ENCODE measurements around the gene TSC22D1. TPM values are rescaled to one million over a fixed set of nuclear protein-coding genes. Genes with fewer than 3 reads are reported as not detected.

Gene TSC22D1
- total and polyA plus RNA-seq, 4 donors, result 21.0 to 43.5 (median 37.0) TPM

- Histone ChIP-seq H3K27me3 (ENCODE audit: control insufficient read depth in 4 of 4, insufficient read depth in 4 of 4, low read length in 3 of 4) (no peaks in the 10 kb centered on the region), H3K36me3 (ENCODE audit: control insufficient read depth in 4 of 4, insufficient read depth in 3 of 4, low read depth in 1 of 4, low read length in 3 of 4) (no peaks in the 10 kb centered on the region), H3K27ac (ENCODE audit: low read depth in 1 of 2, low read length in 2 of 2) (no peak overlapping the region), H3K9ac (ENCODE audit: low read depth in 1 of 2, low read length in 2 of 2) (no peak overlapping the region), H3K4me3 (ENCODE audit: low read depth in 1 of 3, low read length in 3 of 3) (no peak overlapping the region), H3K9me3 (ENCODE audit: control insufficient read depth in 4 of 4, low read length in 3 of 4) (no peaks in the 10 kb centered on the region), H3K4me1 (ENCODE audit: control insufficient read depth in 4 of 4, insufficient read depth in 4 of 4, low read length in 3 of 4) (no peaks in the 10 kb centered on the region)
- 85% methylated on average over 3 of the region's 3 CpGs for WGBS
- DNase-seq (ENCODE audit: low spot score), result no peak
- TF ChIP-seq HNF4G (IDR thresholded peaks at IDR 0.05) (no peak), NR2F2 (IDR thresholded peaks at IDR 0.05) (no peak), CTCF (IDR thresholded peaks at IDR 0.05; ENCODE audit: low read depth, low read length, missing input control) (no peak), RXRA (IDR thresholded peaks at IDR 0.05) (no peak), ATF3 (IDR thresholded peaks at IDR 0.05) (no peak), ZBTB33 (IDR thresholded peaks at IDR 0.05) (no peak), GABPA (IDR thresholded peaks at IDR 0.05 in 1 of 2, conservative IDR thresholded peaks at IDR 0.05 in 1 of 2) (no peak), RAD21 (IDR thresholded peaks at IDR 0.05) (no peak), FOXA1 (IDR thresholded peaks at IDR 0.05) (no peak), HNF4A (conservative IDR thresholded peaks at IDR 0.05) (no peak), EGR1 (IDR thresholded peaks at IDR 0.05; ENCODE audit: low read depth in 2 of 2) (no peak), JUND (IDR thresholded peaks at IDR 0.05) (no peak), FOXA2 (IDR thresholded peaks at IDR 0.05) (no peak), YY1 (IDR thresholded peaks at IDR 0.05) (no peak), TAF1 (conservative IDR thresholded peaks at IDR 0.05) (no peak), SP1 (IDR thresholded peaks at IDR 0.05) (no peak), REST (IDR thresholded peaks at IDR 0.05) (no peak), MAX (IDR thresholded peaks at IDR 0.05) (no peak)
These were observed 149.7 kb downstream of the TSC22D1 start for GRCh38 chr13:44426461-44426860.

GRCh38 chr13:44425815-44426078, 150.4 kb downstream of the TSC22D1 start:
- 96% methylated on average over 2 of the region's 2 CpGs for WGBS
- H3K9ac ChIP-seq (ENCODE audit: low read depth in 1 of 2, low read length in 2 of 2), result no peak overlapping the region
- H3K27ac ChIP-seq (ENCODE audit: low read depth in 1 of 2, low read length in 2 of 2), result no peak overlapping the region
- no peaks in the 10 kb centered on the region for H3K36me3 ChIP-seq (ENCODE audit: control insufficient read depth in 4 of 4, insufficient read depth in 3 of 4, low read depth in 1 of 4, low read length in 3 of 4)
- DNase-seq (ENCODE audit: low spot score), result no peak
- no peak overlapping the region for H3K4me3 ChIP-seq (ENCODE audit: low read depth in 1 of 3, low read length in 3 of 3)
- TF ChIP-seq HNF4G (IDR thresholded peaks at IDR 0.05) (no peak), EGR1 (IDR thresholded peaks at IDR 0.05; ENCODE audit: low read depth in 2 of 2) (no peak), RXRA (IDR thresholded peaks at IDR 0.05) (no peak), REST (IDR thresholded peaks at IDR 0.05) (no peak), CTCF (IDR thresholded peaks at IDR 0.05; ENCODE audit: low read depth, low read length, missing input control) (no peak), ATF3 (IDR thresholded peaks at IDR 0.05) (no peak), TAF1 (conservative IDR thresholded peaks at IDR 0.05) (no peak)
- no peaks in the 10 kb centered on the region for H3K27me3 ChIP-seq (ENCODE audit: control insufficient read depth in 4 of 4, insufficient read depth in 4 of 4, low read length in 3 of 4)
- no peaks in the 10 kb centered on the region for H3K4me1 ChIP-seq (ENCODE audit: control insufficient read depth in 4 of 4, insufficient read depth in 4 of 4, low read length in 3 of 4)
- no peaks in the 10 kb centered on the region for H3K9me3 ChIP-seq (ENCODE audit: control insufficient read depth in 4 of 4, low read length in 3 of 4)
